GM10847 (cell line): ENCODE measurements around the gene RASSF9.

Experiments used
- POLR2A ChIP-seq: IDR thresholded peaks from 2 replicates; pipeline ENCODE4 v1.6.1; 2011; ENCODE audit not compliant: insufficient read length; ENCODE audit errors: extremely low read depth

RASSF9 gene

GRCh38 chr12:85831327-85831990, 4.8 kb downstream of the RASSF9 start:
- no peak for TF ChIP-seq POLR2A

DNA sequence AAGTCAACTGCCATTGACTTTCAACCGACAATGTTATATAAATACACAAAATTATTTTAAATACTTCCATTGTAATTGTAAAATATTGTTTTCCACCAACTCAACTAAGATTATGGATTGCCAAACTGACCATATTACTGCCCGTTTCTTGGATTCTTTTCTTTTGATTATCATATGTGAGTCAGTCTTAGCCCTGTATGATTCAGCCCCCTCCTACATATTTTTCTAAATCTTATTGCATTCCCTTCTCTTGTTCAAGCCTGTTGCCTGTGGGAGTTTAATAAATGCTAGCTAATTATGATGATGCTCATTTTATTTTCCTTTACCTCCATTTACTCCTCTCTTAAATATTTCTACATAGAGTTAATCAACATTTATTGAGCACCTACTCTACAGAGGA, 6.8 kb downstream of the RASSF9 start:
- no peak for TF ChIP-seq POLR2A

DNA sequence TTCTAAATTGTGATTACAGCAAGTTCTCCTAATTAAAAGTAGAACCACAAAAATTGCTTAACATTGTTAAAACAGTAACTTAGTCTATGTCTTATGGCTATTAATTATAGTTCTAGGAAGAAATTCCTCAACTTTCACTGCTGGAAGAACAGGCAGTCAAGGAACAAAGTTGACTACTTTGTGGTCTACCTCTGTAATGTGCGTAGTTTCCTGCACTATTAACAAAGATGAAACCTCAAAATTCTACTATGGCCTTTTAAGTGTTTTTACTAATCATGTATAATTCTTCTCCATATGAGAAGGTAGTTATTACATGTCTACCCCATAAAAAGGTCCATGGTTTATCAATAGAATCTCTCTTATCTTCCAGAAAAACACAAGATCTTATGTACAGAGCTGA, 7.6 kb downstream of the RASSF9 start:
- no peak for TF ChIP-seq POLR2A

DNA sequence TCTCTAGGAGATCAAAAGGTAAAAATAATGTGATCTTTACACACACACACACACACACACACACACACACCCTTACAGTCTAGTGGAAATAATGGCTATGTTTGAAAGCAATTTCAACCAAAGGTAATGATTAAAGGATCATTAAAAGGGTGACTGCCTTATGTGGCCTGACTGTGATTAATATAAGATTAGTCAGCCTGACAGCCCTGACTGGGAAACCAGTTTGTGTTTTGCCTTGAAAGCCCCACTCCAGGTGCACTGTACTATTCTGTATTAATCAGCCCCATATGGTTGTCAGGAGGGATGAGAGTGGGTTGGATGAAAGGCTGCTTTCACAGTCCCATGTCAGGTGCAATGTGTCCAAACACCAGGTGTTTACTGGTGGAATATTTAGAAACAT, 10.5 kb downstream of the RASSF9 start:
- no peak for TF ChIP-seq POLR2A

GRCh38 chr12:85823436-85824180, 12.6 kb downstream of the RASSF9 start:
- TF ChIP-seq POLR2A: no peak

DNA sequence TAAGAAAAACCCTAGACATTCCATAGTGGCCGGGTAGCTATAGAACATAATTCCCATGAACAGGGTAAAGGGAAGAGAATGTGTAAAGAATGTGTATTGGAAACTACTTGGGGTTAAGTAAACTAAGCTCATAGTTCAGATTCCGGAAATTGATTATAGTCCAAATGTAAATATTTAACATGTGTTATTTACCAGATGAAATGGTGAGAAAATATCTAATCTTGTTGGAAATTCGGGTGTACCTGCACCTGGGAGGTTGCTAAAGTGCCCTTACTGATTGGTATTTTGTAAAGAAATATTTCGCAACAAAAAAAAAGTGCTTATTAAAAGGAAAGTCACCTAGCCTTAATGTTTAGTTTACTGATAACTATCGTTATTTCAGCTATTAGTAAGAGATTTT, 14.4 kb downstream of the RASSF9 start:
- TF ChIP-seq POLR2A: no peak

DNA sequence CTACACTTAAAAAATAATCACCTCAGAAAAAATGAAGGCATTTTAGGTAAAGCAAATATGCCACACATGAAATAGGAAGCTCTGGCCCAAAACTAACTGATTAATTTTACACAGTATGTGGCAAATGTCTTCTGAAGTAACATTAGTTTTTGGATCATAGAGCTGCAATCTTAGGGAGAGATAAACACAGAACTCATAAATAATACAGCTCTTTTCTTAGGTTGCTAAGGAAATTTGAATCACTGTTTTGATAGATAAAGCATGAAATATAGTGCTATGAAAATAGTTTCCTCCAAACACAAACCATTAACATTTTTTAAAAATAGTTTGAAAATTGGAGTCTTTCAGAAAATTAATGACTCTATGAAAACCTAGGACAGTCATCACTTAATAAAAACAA, 15.0 kb downstream of the RASSF9 start:
- no peak for TF ChIP-seq POLR2A

DNA sequence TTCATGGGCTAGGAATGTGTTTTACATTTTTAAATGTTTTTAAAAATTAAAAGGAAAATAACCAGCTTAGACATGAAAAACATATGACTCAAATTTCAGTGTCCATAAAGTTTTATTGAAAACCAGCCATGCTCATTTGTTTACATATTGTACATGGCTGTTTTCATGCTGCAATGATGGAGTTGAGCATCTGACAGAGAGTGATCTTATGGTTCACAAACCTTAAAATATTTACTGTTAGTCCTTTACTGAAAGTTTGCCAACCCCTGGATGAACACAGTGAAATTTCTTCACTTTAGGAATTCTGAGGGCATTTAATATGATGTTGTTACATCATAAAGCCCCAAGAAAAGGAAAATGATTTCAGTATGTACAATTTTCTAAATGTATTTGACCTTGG, 16.1 kb downstream of the RASSF9 start:
- TF ChIP-seq POLR2A: no peak

DNA sequence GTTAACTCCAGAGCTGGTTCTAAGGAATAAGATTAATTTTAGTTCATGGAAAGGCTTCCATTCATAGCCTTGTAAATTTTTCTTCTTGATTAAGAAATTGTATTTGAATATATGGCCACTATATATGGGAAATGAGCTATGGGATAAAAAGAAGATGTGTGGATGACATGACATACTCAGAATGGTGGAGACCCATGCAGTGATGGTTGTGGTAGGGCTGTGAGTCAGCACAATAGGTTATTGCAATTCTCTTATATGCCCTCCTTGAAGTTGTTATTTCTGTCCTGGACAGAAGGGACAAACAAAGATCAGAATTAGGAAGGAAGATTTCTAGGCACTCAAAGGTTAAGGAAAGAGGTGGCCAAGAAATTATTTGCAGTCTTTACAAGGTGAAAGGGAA, 21.5 kb downstream of the RASSF9 start:
- no peak for TF ChIP-seq POLR2A

DNA sequence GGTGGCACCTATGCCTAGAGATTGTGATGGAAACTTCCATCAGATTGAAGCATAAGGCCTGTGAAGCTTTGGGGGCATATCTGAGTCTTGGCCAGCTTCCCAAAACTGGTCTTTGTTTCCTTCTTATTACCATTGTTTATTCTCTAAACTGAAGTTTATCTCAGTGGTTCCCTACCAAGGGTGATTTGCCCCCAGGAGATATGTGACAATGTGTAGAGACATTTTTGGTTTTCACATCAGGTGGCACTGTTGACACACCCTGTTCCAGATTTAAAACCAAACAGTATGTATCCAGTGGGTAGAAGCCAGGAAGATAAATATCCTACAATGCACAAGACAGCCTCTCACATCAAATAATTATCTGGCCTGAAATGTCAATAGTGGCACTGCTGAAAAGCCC, 22.1 kb downstream of the RASSF9 start:
- TF ChIP-seq POLR2A: no peak

GRCh38 chr12:85809500-85809899, 26.7 kb downstream of the RASSF9 start:
- TF ChIP-seq POLR2A: no peak

GRCh38 chr12:85807730-85808129, 28.5 kb downstream of the RASSF9 start:
- TF ChIP-seq POLR2A: no peak

- TF ChIP-seq POLR2A: no peak
Observed at GRCh38 chr12:85805654-85806053, 30.6 kb downstream of the RASSF9 start.

GRCh38 chr12:85804663-85805062, 31.5 kb downstream of the RASSF9 start:
- TF ChIP-seq POLR2A: no peak

DNA sequence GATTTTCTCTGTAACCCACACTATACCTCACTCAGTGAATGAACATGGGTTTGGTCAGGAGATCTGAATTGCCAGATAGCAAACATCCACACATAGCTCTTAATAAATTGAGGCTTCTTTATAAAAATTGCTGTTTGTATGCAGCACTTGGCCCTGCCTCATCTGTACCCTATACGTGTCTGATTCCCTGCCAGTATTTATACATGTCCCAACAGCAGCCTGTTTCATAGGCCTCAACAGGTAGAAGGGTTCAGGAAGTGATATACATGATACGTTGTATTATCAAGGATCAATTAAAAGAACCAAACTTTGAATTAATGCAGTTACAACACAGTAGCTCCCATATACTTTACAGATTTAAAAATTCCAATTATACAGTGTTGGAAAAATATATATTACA, 32.3 kb downstream of the RASSF9 start:
- no peak for TF ChIP-seq POLR2A

DNA sequence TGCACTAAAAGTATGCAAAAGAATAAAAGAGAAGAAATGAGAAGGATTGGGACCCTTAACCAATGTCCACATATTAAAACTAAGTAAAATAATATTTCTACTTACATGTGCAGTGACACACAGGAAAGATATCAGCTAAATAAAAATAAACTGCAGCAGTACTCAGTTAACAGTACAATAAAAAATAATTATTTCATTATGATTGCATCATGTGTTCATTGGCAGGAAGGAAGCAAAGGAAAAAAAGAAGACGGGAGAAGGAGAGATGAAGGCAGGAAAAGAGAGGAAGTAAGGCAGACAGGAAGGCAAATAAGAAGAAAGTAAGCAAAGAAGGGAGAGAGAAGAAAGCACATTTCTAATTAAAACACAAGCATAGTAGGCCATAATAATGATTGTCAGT, 33.0 kb downstream of the RASSF9 start:
- TF ChIP-seq POLR2A: no peak

- TF ChIP-seq POLR2A: no peak
Observed at GRCh38 chr12:85798122-85798521, 38.1 kb downstream of the RASSF9 start.
